CD4-positive, alpha-beta memory T cell (primary cell): ENCODE measurements around the gene NOBOX. TPM values are rescaled to one million over a fixed set of nuclear protein-coding genes. Genes with fewer than 3 reads are reported as not detected.

Source experiments
- CTCF ChIA-PET: fragments of 350-600 bp; sonication (Branson Sonifier 250); formaldehyde crosslinking; loops from one replicate; lab custom pipeline; 2021; ENCODE audit warnings: inconsistent platforms; ENCODE audit not compliant: partially characterized antibody; lab: Charles Lee
- POLR2A ChIA-PET: fragments of 350-600 bp; sonication (Branson Sonifier 250); formaldehyde crosslinking; loops from one replicate; lab custom pipeline; 2021; ENCODE audit not compliant: partially characterized antibody; lab: Charles Lee
- DNase-seq, 5 donors: peaks; one replicate each; pipeline versions ENCODE4 v3.0.0 to v3.0.0-alpha.2; 2020 to 2022; ENCODE audit warnings: mixed read lengths in 1 of 5
- H3K27ac ChIP-seq: one replicate; pipeline ENCODE4 v1.7.0; 2013; ENCODE audit warnings: low read depth, low read length
- H3K27me3 ChIP-seq: 2 replicates; pipeline ENCODE4 v1.7.0; 2013; ENCODE audit warnings: mild to moderate bottlenecking, low read length, moderate library complexity; ENCODE audit not compliant: insufficient read depth
- H3K36me3 ChIP-seq: 2 replicates; pipeline ENCODE4 v1.7.0; 2013; ENCODE audit warnings: mild to moderate bottlenecking, low read length, moderate library complexity; ENCODE audit not compliant: insufficient read depth
- H3K4me1 ChIP-seq: 2 replicates; pipeline ENCODE4 v1.7.0; 2013; ENCODE audit warnings: mild to moderate bottlenecking, low read length, moderate library complexity; ENCODE audit not compliant: insufficient read depth
- H3K4me3 ChIP-seq, 2 donors: one replicate each; pipeline ENCODE4 v1.7.0; 2013; ENCODE audit warnings: low read length in 2 of 2, mild to moderate bottlenecking in 1 of 2
- H3K9me3 ChIP-seq, 2 donors: one replicate each; pipeline ENCODE4 v1.7.0; 2013; ENCODE audit warnings: low read length in 2 of 2, control low read depth in 1 of 2; ENCODE audit not compliant: control insufficient read depth in 1 of 2
- H3K27ac Mint-ChIP-seq, 7 donors: one replicate each; pipeline ENCODE4 v1.8.0; 2020 to 2021; ENCODE audit warnings: mixed read lengths in 7 of 7, mild to moderate bottlenecking in 6 of 7, inconsistent platforms in 3 of 7, moderate library complexity in 3 of 7
- H3K27me3 Mint-ChIP-seq, 2 donors: one replicate each; pipeline ENCODE4 v1.8.0; 2020 to 2021; ENCODE audit warnings: mixed read lengths in 2 of 2
- H3K36me3 Mint-ChIP-seq, 2 donors: one replicate each; pipeline ENCODE4 v1.8.0; 2020 to 2021; ENCODE audit warnings: mixed read lengths in 2 of 2, inconsistent platforms in 1 of 2, mild to moderate bottlenecking in 1 of 2
- H3K4me1 Mint-ChIP-seq, 4 donors: one replicate each; pipeline ENCODE4 v1.8.0; 2020 to 2021; ENCODE audit warnings: mixed read lengths in 4 of 4, mild to moderate bottlenecking in 1 of 4
- H3K4me3 Mint-ChIP-seq, 8 donors: one replicate each; pipeline ENCODE4 v1.8.0; 2020 to 2021; ENCODE audit warnings: mixed read lengths in 8 of 8, mild to moderate bottlenecking in 7 of 8, moderate library complexity in 6 of 8, inconsistent platforms in 3 of 8
- H3K9me3 Mint-ChIP-seq, 8 donors: one replicate each; pipeline ENCODE4 v1.8.0; 2020 to 2021; ENCODE audit warnings: mixed read lengths in 8 of 8, mild to moderate bottlenecking in 5 of 8, inconsistent platforms in 3 of 8, moderate library complexity in 1 of 8
- intact Hi-C: fragments of 100-400 bp; cut with micrococcal nuclease; formaldehyde crosslinking; loops from one replicate; pipeline ENCODE4 v1.15.1; 2023
- polyA plus RNA-seq, 2 donors: library from polyadenylated mRNA; unstranded; fragments of 300-500 nt; fragmentation: Illumina TruSeq; gene quantifications; one replicate each; pipeline ENCODE4 v1.2.3, GENCODE V29; 2021
- total RNA-seq, 2 experiments: library from RNA; stranded (reverse); gene quantifications; one replicate each; pipeline ENCODE4 v1.2.3, GENCODE V29; 2021

Gene NOBOX
- total and polyA plus RNA-seq, 4 experiments from 2014 or later, result not detected

DNA sequence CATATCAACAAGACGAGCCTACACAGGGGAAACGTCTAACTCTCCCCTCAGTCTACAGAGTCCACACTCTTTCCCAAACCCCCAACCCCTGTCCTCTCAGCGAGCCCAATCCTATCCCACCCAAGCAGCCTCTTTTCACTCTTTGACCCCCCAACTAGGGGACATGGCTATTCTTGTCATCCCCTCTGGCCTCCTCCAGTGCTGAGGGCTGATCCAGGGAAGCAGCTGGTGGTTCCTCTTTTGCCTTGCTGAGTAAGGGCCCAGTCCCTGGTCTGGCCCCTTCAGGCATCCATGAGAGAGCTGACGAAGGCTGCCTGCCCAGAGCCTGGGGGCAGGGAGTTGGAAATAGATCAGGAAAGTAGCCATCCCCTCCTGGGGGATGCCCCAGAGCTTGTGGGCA, 6.4 kb downstream of the NOBOX start:
- peaks cover 0 to under 1% (median 0%) of the 10 kb centered on the region in 4 donors for H3K4me1 Mint-ChIP-seq
- Histone ChIP-seq H3K4me1 (no peaks in the 10 kb centered on the region), H3K9me3 (no peaks in the 10 kb centered on the region), H3K4me3 (no peak overlapping the region), H3K27ac (no peak overlapping the region), H3K27me3 (no peaks in the 10 kb centered on the region), H3K36me3 (no peaks in the 10 kb centered on the region)
- no peaks in the 10 kb centered on the region for H3K27me3 Mint-ChIP-seq
- CTCF ChIA-PET, result interaction anchor here (1.2 kb wide), 1 partner anchor 222 kb away, joined by 3 read pairs; no protein-coding TSS in a partner anchor
- no peaks in the 10 kb centered on the region for H3K36me3 Mint-ChIP-seq
- POLR2A ChIA-PET, result no interaction called here
- H3K27ac Mint-ChIP-seq, result no peak overlapping the region
- intact Hi-C loops, result no loop called here
- no peak overlapping the region for H3K4me3 Mint-ChIP-seq
- no peaks in the 10 kb centered on the region for H3K9me3 Mint-ChIP-seq
- no peak for DNase-seq

GRCh38 chr7:144391823-144392255, 11.7 kb downstream of the NOBOX start:
- Histone ChIP-seq H3K4me1 (no peaks in the 10 kb centered on the region), H3K36me3 (no peaks in the 10 kb centered on the region), H3K27ac (no peak overlapping the region), H3K4me3 (no peak overlapping the region), H3K9me3 (no peaks in the 10 kb centered on the region), H3K27me3 (no peaks in the 10 kb centered on the region)
- peak overlapping the region in 7 of 8 donors; percentile 26 to 82 (median 61) for H3K4me3 Mint-ChIP-seq
- DNase-seq, result peak; percentile 40 to 62 (median 60)
- H3K27me3 Mint-ChIP-seq, result peaks cover 0 to 2% of the 10 kb centered on the region in 2 donors
- H3K4me1 Mint-ChIP-seq, result peaks cover 3 to 6% (median 5%) of the 10 kb centered on the region in 4 donors
- ChIA-PET CTCF (interaction anchor here (1.1 to 2.9 kb wide), 9 partner anchors 9 to 655 kb away, joined by 4 to 27 read pairs (median 5); no protein-coding TSS in a partner anchor), POLR2A (no interaction called here)
- intact Hi-C loops, result no loop called here
- H3K9me3 Mint-ChIP-seq, result no peaks in the 10 kb centered on the region
- peak overlapping the region in 4 of 7 donors; percentile 1 to 84 (median 18) for H3K27ac Mint-ChIP-seq
- no peaks in the 10 kb centered on the region for H3K36me3 Mint-ChIP-seq

GRCh38 chr7:144391014-144391413, 12.5 kb downstream of the NOBOX start:
- Histone ChIP-seq H3K9me3 (no peaks in the 10 kb centered on the region), H3K36me3 (no peaks in the 10 kb centered on the region), H3K4me3 (no peak overlapping the region), H3K27ac (no peak overlapping the region), H3K27me3 (no peaks in the 10 kb centered on the region), H3K4me1 (no peaks in the 10 kb centered on the region)
- intact Hi-C loops, result no loop called here
- no peak overlapping the region for H3K27ac Mint-ChIP-seq
- ChIA-PET CTCF (interaction anchor here (1.1 to 2.9 kb wide), 6 partner anchors 8 to 654 kb away, joined by 4 to 27 read pairs (median 6); no protein-coding TSS in a partner anchor), POLR2A (no interaction called here)
- DNase-seq, result no peak
- H3K4me1 Mint-ChIP-seq, result peaks cover 3 to 6% (median 5%) of the 10 kb centered on the region in 4 donors
- H3K36me3 Mint-ChIP-seq, result no peaks in the 10 kb centered on the region
- H3K27me3 Mint-ChIP-seq, result peaks cover 0 to 2% of the 10 kb centered on the region in 2 donors
- H3K4me3 Mint-ChIP-seq, result no peak overlapping the region
- H3K9me3 Mint-ChIP-seq, result no peaks in the 10 kb centered on the region

DNA sequence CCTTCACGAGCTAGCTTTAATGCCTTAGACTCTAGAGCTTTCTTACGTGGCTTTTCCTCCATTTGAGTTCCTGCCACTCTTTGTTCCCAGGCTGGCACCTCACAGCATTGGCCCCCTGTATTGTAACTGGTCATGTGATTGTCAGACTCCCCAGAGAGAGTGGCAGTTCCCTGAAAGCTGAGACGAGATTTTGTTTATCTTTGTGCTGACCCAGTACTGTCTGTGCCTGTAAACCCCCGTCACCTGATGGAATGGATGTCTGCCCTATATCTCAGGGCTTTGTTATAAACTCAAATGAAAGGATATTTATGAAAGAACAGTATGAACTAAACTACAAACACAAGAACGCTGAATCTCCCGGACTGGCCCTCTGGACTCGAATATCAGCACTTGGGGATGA, 13.0 kb downstream of the NOBOX start:
- Histone ChIP-seq H3K27ac (no peak overlapping the region), H3K4me3 (no peak overlapping the region), H3K36me3 (no peaks in the 10 kb centered on the region), H3K9me3 (no peaks in the 10 kb centered on the region), H3K27me3 (no peaks in the 10 kb centered on the region), H3K4me1 (no peaks in the 10 kb centered on the region)
- peaks cover 0 to 2% of the 10 kb centered on the region in 2 donors for H3K27me3 Mint-ChIP-seq
- no peaks in the 10 kb centered on the region for H3K36me3 Mint-ChIP-seq
- POLR2A ChIA-PET, result no interaction called here
- no peaks in the 10 kb centered on the region for H3K9me3 Mint-ChIP-seq
- H3K4me3 Mint-ChIP-seq, result no peak overlapping the region
- no peak for DNase-seq
- H3K27ac Mint-ChIP-seq, result no peak overlapping the region
- intact Hi-C loops, result no loop called here
- H3K4me1 Mint-ChIP-seq, result peaks cover 3 to 6% (median 5%) of the 10 kb centered on the region in 4 donors
- CTCF ChIA-PET, result interaction anchor here (0.7 to 2.9 kb wide), 4 partner anchors 8 to 213 kb away, joined by 4 to 27 read pairs (median 7); no protein-coding TSS in a partner anchor

- Histone ChIP-seq H3K4me3 (no peak overlapping the region), H3K36me3 (no peaks in the 10 kb centered on the region), H3K4me1 (no peaks in the 10 kb centered on the region), H3K9me3 (no peaks in the 10 kb centered on the region), H3K27ac (no peak overlapping the region), H3K27me3 (no peaks in the 10 kb centered on the region)
- Mint-ChIP-seq H3K4me3 (peak overlapping the region in 1 of 8 donors; percentile 37), H3K4me1 (peaks cover 3 to 11% (median 10%) of the 10 kb centered on the region in 4 donors), H3K27me3 (peaks cover 0 to 2% of the 10 kb centered on the region in 2 donors), H3K27ac (no peak overlapping the region), H3K9me3 (no peaks in the 10 kb centered on the region), H3K36me3 (no peaks in the 10 kb centered on the region)
- intact Hi-C loops, result no loop called here
- ChIA-PET CTCF (no interaction called here), POLR2A (no interaction called here)
- no peak for DNase-seq
Observed at GRCh38 chr7:144388950-144389349, 14.5 kb downstream of the NOBOX start.

DNA sequence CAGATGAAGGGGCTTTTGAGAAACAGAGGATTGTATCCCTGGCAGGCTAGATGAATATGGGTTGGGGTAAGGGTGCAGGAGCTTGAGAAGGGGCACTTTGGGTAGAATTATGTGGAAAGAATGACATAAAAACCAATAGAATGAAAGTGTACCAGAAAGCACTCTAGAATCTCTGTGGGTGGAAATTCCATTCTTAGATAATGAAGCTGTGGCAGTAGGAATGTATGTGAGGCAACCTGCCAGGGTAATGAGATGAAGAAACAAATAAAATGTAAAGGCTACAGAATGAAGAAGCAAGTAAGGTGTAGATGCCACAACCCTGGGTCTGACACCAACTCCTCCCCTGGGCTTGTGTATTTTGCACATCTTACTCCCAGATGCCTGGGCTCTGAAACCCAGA, 16.8 kb downstream of the NOBOX start:
- Histone ChIP-seq H3K36me3 (no peaks in the 10 kb centered on the region), H3K4me1 (no peaks in the 10 kb centered on the region), H3K27me3 (no peaks in the 10 kb centered on the region), H3K27ac (no peak overlapping the region), H3K4me3 (no peak overlapping the region), H3K9me3 (no peaks in the 10 kb centered on the region)
- ChIA-PET POLR2A (no interaction called here), CTCF (interaction anchor here (1.0 kb wide), 1 partner anchor 259 kb away, joined by 3 read pairs; no protein-coding TSS in a partner anchor)
- Mint-ChIP-seq H3K4me1 (peaks cover under 1 to 8% (median 7%) of the 10 kb centered on the region in 4 donors), H3K9me3 (no peaks in the 10 kb centered on the region), H3K27me3 (peaks cover 0 to under 1% of the 10 kb centered on the region in 2 donors), H3K4me3 (no peak overlapping the region), H3K27ac (peak overlapping the region in 1 of 7 donors; percentile 13), H3K36me3 (no peaks in the 10 kb centered on the region)
- DNase-seq, result no peak
- intact Hi-C loops, result no loop called here

- peak overlapping the region in 1 of 7 donors; percentile 33 for H3K27ac Mint-ChIP-seq
- H3K4me1 ChIP-seq, result no peaks in the 10 kb centered on the region
- ChIA-PET POLR2A (no interaction called here), CTCF (interaction anchor here (1.0 to 1.4 kb wide), 3 partner anchors 9 to 11 kb away, joined by 3 to 4 read pairs (median 4); no protein-coding TSS in a partner anchor)
- peak in 1 of 5 donors; percentile 30 for DNase-seq
- H3K27me3 ChIP-seq, result no peaks in the 10 kb centered on the region
- intact Hi-C loops, result no loop called here
- H3K36me3 ChIP-seq, result no peaks in the 10 kb centered on the region
- H3K9me3 Mint-ChIP-seq, result no peaks in the 10 kb centered on the region
- peaks cover 6 to 12% of the 10 kb centered on the region in 2 donors for H3K36me3 Mint-ChIP-seq
- H3K4me1 Mint-ChIP-seq, result peaks cover 0 to 6% (median 5%) of the 10 kb centered on the region in 4 donors
- H3K9me3 ChIP-seq, result no peaks in the 10 kb centered on the region
- H3K27me3 Mint-ChIP-seq, result no peaks in the 10 kb centered on the region
- no peak overlapping the region for H3K4me3 ChIP-seq
- no peak overlapping the region for H3K27ac ChIP-seq
- peak overlapping the region in 1 of 8 donors; percentile 0 for H3K4me3 Mint-ChIP-seq
Observed at GRCh38 chr7:144384555-144385245, 18.8 kb downstream of the NOBOX start.
